ENCODE measurements around the gene GLO1. TPM values are rescaled to one million over a fixed set of nuclear protein-coding genes. Genes with fewer than 3 reads are reported as not detected.

The GLO1 gene
- total RNA-seq = 151 and 188 TPM in 2 replicates

GRCh38 chr6:38702558-38703397 lies at the start of gene GLO1:
Gene GLO1 (minus strand): TSS chr6:38703145. CDS start chr6:38703054, 91 bp downstream.
- DNase-seq (ENCODE audit: low read depth, low spot score) = peak; percentile 96

GRCh38 chr6:38750968-38751615 lies 48.1 kb upstream of the GLO1 start:
- DNase-seq (ENCODE audit: low read depth, low spot score) = no peak

GRCh38 chr6:38749473-38749872 lies 46.5 kb upstream of the GLO1 start:
- DNase-seq (ENCODE audit: low read depth, low spot score) = no peak

GRCh38 chr6:38739532-38739931 lies 36.6 kb upstream of the GLO1 start:
- no peak for DNase-seq (ENCODE audit: low read depth, low spot score)

GRCh38 chr6:38738261-38738660 lies 35.3 kb upstream of the GLO1 start:
- DNase-seq (ENCODE audit: low read depth, low spot score) = no peak

- DNase-seq (ENCODE audit: low read depth, low spot score) = no peak
Measured at GRCh38 chr6:38736951-38737350, 34.0 kb upstream of the GLO1 start.

- no peak for DNase-seq (ENCODE audit: low read depth, low spot score)
Measured at GRCh38 chr6:38730140-38730862, 27.4 kb upstream of the GLO1 start.

- DNase-seq (ENCODE audit: low read depth, low spot score) = no peak
Measured at GRCh38 chr6:38728203-38728602, 25.3 kb upstream of the GLO1 start.

- no peak for DNase-seq (ENCODE audit: low read depth, low spot score)
Measured at GRCh38 chr6:38725414-38726183, 22.7 kb upstream of the GLO1 start.

GRCh38 chr6:38724343-38724742 lies 21.4 kb upstream of the GLO1 start:
- DNase-seq (ENCODE audit: low read depth, low spot score) = no peak

GRCh38 chr6:38723783-38724182 lies 20.8 kb upstream of the GLO1 start:
- DNase-seq (ENCODE audit: low read depth, low spot score) = no peak

GRCh38 chr6:38722727-38723334 lies 19.9 kb upstream of the GLO1 start:
- DNase-seq (ENCODE audit: low read depth, low spot score) = no peak

- no peak for DNase-seq (ENCODE audit: low read depth, low spot score)
Measured at GRCh38 chr6:38722038-38722437, 19.1 kb upstream of the GLO1 start.

GRCh38 chr6:38720295-38720694 lies 17.4 kb upstream of the GLO1 start:
- DNase-seq (ENCODE audit: low read depth, low spot score) = no peak

GRCh38 chr6:38719358-38719757 lies 16.4 kb upstream of the GLO1 start:
- no peak for DNase-seq (ENCODE audit: low read depth, low spot score)

- no peak for DNase-seq (ENCODE audit: low read depth, low spot score)
Measured at GRCh38 chr6:38716825-38717224, 13.9 kb upstream of the GLO1 start.

GRCh38 chr6:38715016-38715689 lies 12.2 kb upstream of the GLO1 start, which contains the start of gene DNAH8:
Gene DNAH8 (plus strand): TSS chr6:38715311. CDS start chr6:38722810, 7,499 bp downstream.
- no peak for DNase-seq (ENCODE audit: low read depth, low spot score)

- no peak for DNase-seq (ENCODE audit: low read depth, low spot score)
Measured at GRCh38 chr6:38714239-38715015, 11.5 kb upstream of the GLO1 start.

- no peak for DNase-seq (ENCODE audit: low read depth, low spot score)
Measured at GRCh38 chr6:38713812-38714211, 10.9 kb upstream of the GLO1 start.

- no peak for DNase-seq (ENCODE audit: low read depth, low spot score)
Measured at GRCh38 chr6:38708496-38708895, 5.6 kb upstream of the GLO1 start.
